H1 (cell line): ENCODE measurements around the gene DOCK10. TPM values are rescaled to one million over a fixed set of nuclear protein-coding genes. Genes with fewer than 3 reads are reported as not detected.

Source experiments
- BCL11A ChIP-seq, 2 experiments: IDR thresholded peaks; one replicate each; pipeline ENCODE4 v1.6.1; 2011; ENCODE audit warnings: low read depth in 2 of 2, low read length in 2 of 2, mild to moderate bottlenecking in 2 of 2
- CHD2 ChIP-seq: IDR thresholded peaks from 2 replicates; pipeline ENCODE4 v1.6.1; 2012; ENCODE audit warnings: low read length, improper control_type of control experiment
- EP300 ChIP-seq, 2 experiments: IDR thresholded peaks; 1 replicate in 1 of 2; 2 replicates in 1 of 2; pipeline ENCODE4 v1.6.1; 2011 to 2012; ENCODE audit warnings: low read depth in 2 of 2, low read length in 2 of 2, mild to moderate bottlenecking in 2 of 2, borderline replicate concordance in 1 of 2, inconsistent platforms in 1 of 2, moderate library complexity in 1 of 2
- HDAC2 ChIP-seq, 2 experiments: fragments of 300-600 bp in 1 of 2; sonication (generic) in 1 of 2; IDR thresholded peaks; 2 replicates each; pipeline ENCODE4 v1.6.1; 2011 to 2012; ENCODE audit warnings: low read depth in 2 of 2, low read length in 2 of 2, mild to moderate bottlenecking in 2 of 2, moderate library complexity in 2 of 2, borderline replicate concordance in 1 of 2, inconsistent platforms in 1 of 2
- JUN ChIP-seq: IDR thresholded peaks from 2 replicates; pipeline ENCODE4 v1.6.1; 2011; ENCODE audit warnings: low read depth, mild to moderate bottlenecking, improper control_type of control experiment, low read length
- MAFK ChIP-seq: IDR thresholded peaks from 2 replicates; pipeline ENCODE4 v1.6.1; 2012; ENCODE audit warnings: low read depth, mild to moderate bottlenecking, improper control_type of control experiment, low read length
- RBBP5 ChIP-seq: IDR thresholded peaks from 2 replicates; pipeline ENCODE4 v1.7.1; 2012; ENCODE audit warnings: low read depth, mild to moderate bottlenecking, inconsistent platforms, low read length, moderate library complexity, borderline replicate concordance
- SIN3A ChIP-seq, 2 experiments: IDR thresholded peaks in 1 of 2; conservative IDR thresholded peaks in 1 of 2; 2 replicates each; pipeline ENCODE4 v1.6.1; 2011 to 2012; ENCODE audit warnings: low read length in 2 of 2, improper control_type of control experiment in 1 of 2, low read depth in 1 of 2, mild to moderate bottlenecking in 1 of 2
- polyA plus RNA-seq, 7 experiments: library from polyadenylated mRNA; depleted of rRNA in 3 of 7; stranded (reverse) in 5 of 7; unstranded in 2 of 7; fragments of >200 nt in 5 of 7; fragments of 200-250 nt in 2 of 7; gene quantifications; 1 replicate in 5 of 7; 2 replicates in 1 of 7; 4 replicates in 1 of 7; pipeline versions ENCODE4 v1.2.1 to v1.2.3, GENCODE V29; 2011 to 2013; ENCODE audit warnings: missing spikeins in 2 of 7, mixed read lengths in 2 of 7
- total RNA-seq: library from RNA; stranded (reverse); fragmentation: NEBNext Ultra II Directional; extraction: Animal tissue kit (Norgen Biotek cat#: 25700); gene quantifications from 2 replicates; pipeline ENCODE4 v1.2.1, GENCODE V29; 2021

Gene DOCK10
- total and polyA plus RNA-seq, 2 of the 8 experiments (the other 6 are each of a cell fraction or from before 2014, with no cell fraction given), result 0.33 to 1.6 TPM

- TF ChIP-seq HDAC2 (IDR thresholded peaks at IDR 0.05; ENCODE audit: borderline replicate concordance in 1 of 2, low read depth in 2 of 2, low read length in 2 of 2) (no peak), JUN (no peak), CHD2 (no peak), SIN3A (conservative IDR thresholded peaks at IDR 0.05 in 1 of 2, IDR thresholded peaks at IDR 0.05 in 1 of 2; ENCODE audit: low read depth in 1 of 2, low read length in 2 of 2) (no peak), EP300 (IDR thresholded peaks at IDR 0.05; ENCODE audit: borderline replicate concordance in 1 of 2, low read depth in 2 of 2, low read length in 2 of 2) (no peak), BCL11A (IDR thresholded peaks at IDR 0.05; ENCODE audit: low read depth in 2 of 2, low read length in 2 of 2) (no peak), RBBP5 (no peak), MAFK (no peak)
These were observed 167.1 kb downstream of the DOCK10 start (continued) for GRCh38 chr2:224875153-224875552.
